Sigmoid colon (tissue), 4 donors: ENCODE results near the gene MROH7.

ENCODE experiments used
- POLR2A ChIP-seq, 2 donors: fragments of 450-650 bp; IDR thresholded peaks; one replicate each; pipeline ENCODE4 v1.6.1; 2016; ENCODE audit warnings: antibody characterized with exemption in 2 of 2, mild to moderate bottlenecking in 2 of 2, moderate library complexity in 2 of 2
- POLR2AphosphoS5 ChIP-seq, 4 donors: sonication (generic); formaldehyde crosslinking; IDR thresholded peaks; one replicate each; pipeline ENCODE4 v1.6.1; 2017; ENCODE audit warnings: antibody characterized with exemption in 4 of 4
- TF ChIP-seq, protein P1 (sequence below), 4 experiments: fragments of 450-650 bp in 3 of 4; fragments of 200-600 bp in 1 of 4; IDR thresholded peaks; one replicate each; pipeline ENCODE4 v1.5.1; 2016 to 2019; ENCODE audit warnings: antibody characterized with exemption in 4 of 4, mild to moderate bottlenecking in 3 of 4, moderate library complexity in 2 of 4

DNA sequence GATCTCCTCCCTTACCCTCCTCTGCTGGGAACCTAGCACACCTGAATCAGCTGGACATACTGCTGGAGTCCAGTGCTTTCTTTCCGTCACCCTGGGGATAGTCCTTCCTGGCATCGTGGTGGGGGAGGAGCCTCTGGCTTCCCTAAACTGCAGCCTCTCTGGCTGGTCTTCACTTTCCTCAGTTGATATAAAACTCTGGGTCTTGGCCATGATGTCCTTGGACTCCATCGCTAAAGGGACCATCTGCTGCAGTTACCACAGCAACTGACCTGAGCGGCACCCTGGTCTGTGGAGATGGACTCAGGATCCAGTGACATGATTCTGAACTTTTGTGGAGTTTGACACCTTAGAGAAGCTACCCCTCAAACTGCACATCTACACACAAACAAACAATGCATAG lies 99.9 kb downstream of the MROH7 start:
- TF ChIP-seq, protein P1, sequence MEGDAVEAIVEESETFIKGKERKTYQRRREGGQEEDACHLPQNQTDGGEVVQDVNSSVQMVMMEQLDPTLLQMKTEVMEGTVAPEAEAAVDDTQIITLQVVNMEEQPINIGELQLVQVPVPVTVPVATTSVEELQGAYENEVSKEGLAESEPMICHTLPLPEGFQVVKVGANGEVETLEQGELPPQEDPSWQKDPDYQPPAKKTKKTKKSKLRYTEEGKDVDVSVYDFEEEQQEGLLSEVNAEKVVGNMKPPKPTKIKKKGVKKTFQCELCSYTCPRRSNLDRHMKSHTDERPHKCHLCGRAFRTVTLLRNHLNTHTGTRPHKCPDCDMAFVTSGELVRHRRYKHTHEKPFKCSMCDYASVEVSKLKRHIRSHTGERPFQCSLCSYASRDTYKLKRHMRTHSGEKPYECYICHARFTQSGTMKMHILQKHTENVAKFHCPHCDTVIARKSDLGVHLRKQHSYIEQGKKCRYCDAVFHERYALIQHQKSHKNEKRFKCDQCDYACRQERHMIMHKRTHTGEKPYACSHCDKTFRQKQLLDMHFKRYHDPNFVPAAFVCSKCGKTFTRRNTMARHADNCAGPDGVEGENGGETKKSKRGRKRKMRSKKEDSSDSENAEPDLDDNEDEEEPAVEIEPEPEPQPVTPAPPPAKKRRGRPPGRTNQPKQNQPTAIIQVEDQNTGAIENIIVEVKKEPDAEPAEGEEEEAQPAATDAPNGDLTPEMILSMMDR (IDR thresholded peaks at IDR 0.05), result no peak
- TF ChIP-seq POLR2AphosphoS5 (IDR thresholded peaks at IDR 0.05) (no peak), POLR2A (IDR thresholded peaks at IDR 0.05) (no peak)
